GM12878 (cell line): Measurements from ENCODE around the gene MLLT3. TPM values are rescaled to one million over a fixed set of nuclear protein-coding genes. Genes with fewer than 3 reads are reported as not detected.

ENCODE experiments used
- BACH1 ChIP-seq: fragments of 450-650 bp; IDR thresholded peaks from 2 replicates; pipeline ENCODE4 v1.6.1; 2017; ENCODE audit warnings: mild to moderate bottlenecking, borderline replicate concordance
- BHLHE40 ChIP-seq, 2 experiments: fragments of 450-650 bp in 1 of 2; IDR thresholded peaks; 2 replicates each; pipeline ENCODE4 v1.6.1; 2011 to 2017; ENCODE audit warnings: low read depth in 2 of 2, borderline replicate concordance in 1 of 2, improper control_type of control experiment in 1 of 2, low read length in 1 of 2, mild to moderate bottlenecking in 1 of 2
- CBX3 ChIP-seq: fragments of 200-600 bp; sonication (generic); IDR thresholded peaks from 2 replicates; pipeline ENCODE4 v1.6.1; 2016; ENCODE audit warnings: low read depth, borderline replicate concordance
- CUX1 ChIP-seq: IDR thresholded peaks from 2 replicates; pipeline ENCODE4 v1.6.1; 2012; ENCODE audit warnings: improper control_type of control experiment, low read depth, low read length; ENCODE audit not compliant: insufficient replicate concordance
- DPF2 ChIP-seq: fragments of 450-650 bp; IDR thresholded peaks from 2 replicates; pipeline ENCODE4 v1.6.1; 2017; ENCODE audit warnings: mild to moderate bottlenecking
- ELK1 ChIP-seq: IDR thresholded peaks from 2 replicates; pipeline ENCODE4 v1.6.1; 2012; ENCODE audit warnings: low read depth, low read length, improper control_type of control experiment
- FOS ChIP-seq: IDR thresholded peaks from 3 replicates; pipeline ENCODE4 v1.6.1; 2011; ENCODE audit warnings: borderline replicate concordance; ENCODE audit not compliant: insufficient read length; ENCODE audit errors: extremely low read depth
- IKZF2 ChIP-seq, 2 experiments: fragments of 450-650 bp; IDR thresholded peaks; 2 replicates each; pipeline ENCODE4 v1.6.1; 2017; ENCODE audit warnings: mild to moderate bottlenecking in 2 of 2, moderate library complexity in 2 of 2
- IRF3 ChIP-seq: fragments of 450-650 bp; IDR thresholded peaks from 2 replicates; pipeline ENCODE4 v1.6.1; 2014; ENCODE audit warnings: mild to moderate bottlenecking
- IRF4 ChIP-seq: IDR thresholded peaks from 2 replicates; pipeline ENCODE4 v1.6.1; 2011; ENCODE audit warnings: low read depth, low read length
- NFXL1 ChIP-seq: fragments of 450-650 bp; IDR thresholded peaks from 2 replicates; pipeline ENCODE4 v1.6.1; 2017; ENCODE audit warnings: antibody characterized with exemption, mild to moderate bottlenecking, borderline replicate concordance
- NFYA ChIP-seq: IDR thresholded peaks from 2 replicates; pipeline ENCODE4 v1.6.1; 2011; ENCODE audit warnings: low read depth, mild to moderate bottlenecking, low read length, improper control_type of control experiment, borderline replicate concordance
- NR2F1 ChIP-seq: fragments of 450-650 bp; conservative IDR thresholded peaks from 2 replicates; pipeline ENCODE4 v1.6.1; 2017; ENCODE audit warnings: mild to moderate bottlenecking
- POU2F2 ChIP-seq: IDR thresholded peaks from 3 replicates; pipeline ENCODE4 v1.6.1; 2011; ENCODE audit warnings: low read depth, mild to moderate bottlenecking, low read length, borderline replicate concordance
- RAD51 ChIP-seq: fragments of 450-650 bp; IDR thresholded peaks from 2 replicates; pipeline ENCODE4 v1.6.1; 2016; ENCODE audit warnings: moderate library complexity, mild to moderate bottlenecking, inconsistent platforms
- RELA ChIP-seq: fragments of 450-650 bp; IDR thresholded peaks from 2 replicates; pipeline ENCODE4 v1.8.0; 2014; ENCODE audit warnings: borderline replicate concordance; ENCODE audit not compliant: partially characterized antibody
- RUNX3 ChIP-seq: IDR thresholded peaks from 2 replicates; pipeline ENCODE4 v1.6.1; 2012; ENCODE audit warnings: low read length, inconsistent platforms
- SRF ChIP-seq, 2 experiments: IDR thresholded peaks; 2 replicates each; pipeline ENCODE4 v1.6.1; 2011; ENCODE audit warnings: low read depth in 2 of 2, low read length in 2 of 2, mild to moderate bottlenecking in 1 of 2, moderate library complexity in 1 of 2
- SUZ12 ChIP-seq: fragments of 200-600 bp; sonication (generic); IDR thresholded peaks from one replicate; pipeline ENCODE4 v1.6.1; 2018; ENCODE audit warnings: antibody characterized with exemption, mild to moderate bottlenecking; ENCODE audit not compliant: unreplicated experiment
- TARDBP ChIP-seq: IDR thresholded peaks from 2 replicates; pipeline ENCODE4 v1.6.1; 2016; ENCODE audit warnings: borderline replicate concordance
- TCF3 ChIP-seq: IDR thresholded peaks from 2 replicates; pipeline ENCODE4 v1.6.1; 2012; ENCODE audit warnings: low read depth, mild to moderate bottlenecking, low read length, borderline replicate concordance; ENCODE audit not compliant: insufficient read depth
- polyA plus RNA-seq, 11 experiments: library from polyadenylated mRNA; depleted of rRNA in 4 of 11; unstranded in 6 of 11; stranded (reverse) in 5 of 11; fragments of >200 nt; fragmentation: Nextera tagmentation in 4 of 11; fragmentation: Illumina TruSeq in 1 of 11; extraction: Ambion mirVana in 4 of 11; extraction: Trizol in 1 of 11; gene quantifications; 1 replicate in 1 of 11; 2 replicates in 10 of 11; pipeline versions ENCODE4 v1.2.1 to v1.2.3, GENCODE V29; 2011 to 2016; ENCODE audit warnings: inconsistent platforms in 2 of 11, missing spikeins in 2 of 11, low read depth in 1 of 11
- total RNA-seq, 4 experiments: library from RNA; depleted of rRNA in 3 of 4; stranded (reverse); fragments of >200 nt in 3 of 4; fragmentation: Illumina TruSeq in 1 of 4; extraction: Trizol in 1 of 4; gene quantifications; 2 replicates each; pipeline versions ENCODE4 v1.2.1 to v1.2.3, GENCODE V29; 2013 to 2021

MLLT3 gene
- total and polyA plus RNA-seq, 10 of the 15 experiments (the other 5 are each of a cell fraction or from before 2014, with no cell fraction given) = 17.7 to 72.3 (median 35.6) TPM

- peak in 1 of 2 experiments; percentile 89; a peak in 2 of 4 replicates for TF ChIP-seq SRF (IDR thresholded peaks at IDR 0.05; ENCODE audit: low read depth in 2 of 2, low read length in 2 of 2)
- TF ChIP-seq DPF2 = peak; percentile 94
- no peak for TF ChIP-seq NFXL1
- TF ChIP-seq IRF4 = peak; percentile 88
- peak; percentile 99 for TF ChIP-seq NR2F1
- TF ChIP-seq BACH1 = peak; percentile 89; the same call in 1 of the 2 replicates
- TF ChIP-seq IKZF2 (IDR thresholded peaks at IDR 0.05) = peak; percentile 88 to 91
- peak; percentile 97 for TF ChIP-seq RAD51
- peak; percentile 100 for TF ChIP-seq RUNX3
- TF ChIP-seq ELK1 = 0 out of 2 replicates have a peak, but pooled peaks have one; percentile 42
- peak; percentile 6; the same call in 1 of the 2 replicates for TF ChIP-seq TCF3
- no peak for TF ChIP-seq FOS
- TF ChIP-seq NFYA = no peak
- no peak for TF ChIP-seq CBX3
- no peak for TF ChIP-seq SUZ12
- no peak for TF ChIP-seq RELA
- peak; percentile 79; the same call in 1 of the 2 replicates for TF ChIP-seq TARDBP
- peak; percentile 100 for TF ChIP-seq CUX1
- no peak for TF ChIP-seq IRF3
- TF ChIP-seq BHLHE40 (IDR thresholded peaks at IDR 0.05; ENCODE audit: borderline replicate concordance in 1 of 2, low read depth in 2 of 2, low read length in 1 of 2) = peak; percentile 78 to 85
- peak; percentile 83; the same call in 1 of the 3 replicates for TF ChIP-seq POU2F2
Observed at GRCh38 chr9:20640331-20641187, 18.3 kb upstream of the MLLT3 start (continued).
